Measurements from ENCODE around the gene SNX10.

SNX10 gene

DNA sequence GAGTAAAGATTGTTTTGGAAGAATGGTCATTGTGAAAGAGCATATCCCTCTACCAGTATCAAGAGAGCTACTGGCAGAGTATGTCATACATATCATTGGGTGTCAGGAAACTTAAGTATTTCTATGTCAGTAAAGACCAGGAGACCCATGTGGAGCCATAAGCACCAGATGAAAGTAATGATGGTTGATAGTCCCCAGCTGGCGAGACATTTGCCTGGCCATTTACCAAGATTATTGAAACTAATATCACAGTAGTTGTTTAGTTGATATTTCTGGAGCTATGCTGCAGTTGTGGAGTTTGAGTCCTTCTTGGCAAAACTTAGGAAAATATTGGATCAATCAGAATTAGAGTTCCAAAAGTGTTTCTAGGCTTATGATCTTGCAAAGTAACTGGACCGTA, 114.8 kb downstream of the SNX10 start:
- DNase-seq: no peak

DNA sequence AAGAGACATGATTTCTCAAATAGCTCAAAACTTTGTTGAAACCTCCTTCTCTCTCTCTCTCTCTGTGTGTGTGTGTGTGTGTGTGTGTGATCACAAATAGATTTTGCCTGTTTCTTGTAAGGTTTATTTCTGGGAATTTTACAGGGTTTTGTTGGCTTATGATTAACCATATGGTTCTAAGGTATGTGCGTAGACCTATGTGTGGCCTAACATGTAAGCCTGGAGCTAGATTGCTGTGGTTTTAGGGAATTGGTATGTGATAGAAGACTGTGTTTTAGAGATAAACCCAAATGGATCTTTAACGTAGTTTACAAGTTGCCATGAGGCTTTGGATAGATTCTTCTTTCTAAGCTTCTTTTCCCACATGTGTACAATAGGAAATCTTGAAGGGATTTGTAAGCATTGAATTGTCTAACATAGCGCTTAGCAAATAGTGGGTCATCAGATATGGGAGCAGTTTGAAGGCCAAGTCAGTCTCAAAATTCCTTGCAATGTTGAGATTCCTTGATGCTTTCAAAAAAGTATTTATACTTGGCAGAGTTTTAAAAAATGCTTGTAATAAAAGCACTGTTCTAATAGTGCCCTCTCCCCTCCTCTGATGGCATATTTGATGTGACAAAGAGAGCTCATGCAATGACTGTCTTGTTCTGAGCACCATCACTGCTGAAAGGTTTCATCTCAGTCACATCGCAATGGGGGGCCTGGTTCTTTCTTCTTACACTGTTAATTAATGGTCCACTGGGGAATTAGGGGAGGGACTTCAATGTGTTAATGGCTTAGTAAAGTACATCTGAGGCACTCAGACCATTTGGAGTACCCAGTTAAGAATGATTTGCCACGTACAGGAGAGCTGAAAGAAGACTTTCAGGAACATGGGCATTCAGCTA, 118.2 kb downstream of the SNX10 start:
- DNase-seq: no peak

DNA sequence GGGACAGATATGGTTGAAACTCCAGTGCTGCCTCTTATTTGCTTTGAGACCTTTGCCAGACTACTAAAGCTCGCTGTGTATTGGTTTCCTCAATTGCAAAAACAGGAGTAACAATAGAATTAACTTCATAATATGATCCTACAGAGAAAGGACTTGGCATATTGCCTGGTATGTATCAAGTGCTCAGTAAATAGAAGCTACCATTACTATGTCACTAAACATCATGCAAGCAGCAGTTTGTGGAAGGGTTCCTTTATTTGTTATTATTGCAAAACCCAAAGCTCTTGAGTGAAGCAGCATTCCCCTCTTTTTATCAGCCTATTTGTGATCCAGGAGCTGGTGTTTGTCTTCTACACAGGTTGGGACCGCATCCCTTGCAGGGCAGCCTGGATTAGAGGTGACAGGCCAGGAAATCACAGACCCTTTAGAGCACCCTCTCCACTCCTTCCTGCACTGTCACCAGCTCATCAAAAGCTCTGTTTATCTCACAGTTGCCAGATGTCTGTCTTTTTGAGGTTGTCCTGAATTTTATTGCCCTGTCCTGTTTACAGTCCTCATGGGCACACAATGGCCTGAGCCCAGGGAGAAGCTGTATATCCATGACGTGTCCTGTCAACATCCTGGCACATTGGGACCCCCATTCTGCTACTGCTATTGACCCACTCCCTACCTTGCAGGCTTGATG, 121.5 kb downstream of the SNX10 start:
- DNase-seq: no peak

DNA sequence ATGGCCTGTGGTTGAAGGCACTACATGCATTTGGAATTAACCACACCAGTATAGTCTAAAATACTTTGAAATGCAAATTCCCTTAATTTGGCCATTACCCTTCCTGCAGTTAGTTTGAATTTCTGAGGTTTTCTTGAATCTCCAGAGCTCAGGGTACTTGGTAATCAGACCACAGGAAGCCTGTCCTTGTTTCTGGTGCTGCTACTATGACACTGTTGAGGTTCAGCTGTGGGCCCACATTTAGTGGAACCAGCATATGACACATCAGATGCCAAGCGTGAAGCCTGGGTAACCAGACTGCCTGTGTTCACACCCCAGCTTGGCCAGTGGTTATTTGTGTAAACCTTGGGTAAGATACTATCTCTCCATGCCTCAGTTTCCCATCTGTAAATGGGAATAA, 124.3 kb downstream of the SNX10 start:
- no peak for DNase-seq

DNA sequence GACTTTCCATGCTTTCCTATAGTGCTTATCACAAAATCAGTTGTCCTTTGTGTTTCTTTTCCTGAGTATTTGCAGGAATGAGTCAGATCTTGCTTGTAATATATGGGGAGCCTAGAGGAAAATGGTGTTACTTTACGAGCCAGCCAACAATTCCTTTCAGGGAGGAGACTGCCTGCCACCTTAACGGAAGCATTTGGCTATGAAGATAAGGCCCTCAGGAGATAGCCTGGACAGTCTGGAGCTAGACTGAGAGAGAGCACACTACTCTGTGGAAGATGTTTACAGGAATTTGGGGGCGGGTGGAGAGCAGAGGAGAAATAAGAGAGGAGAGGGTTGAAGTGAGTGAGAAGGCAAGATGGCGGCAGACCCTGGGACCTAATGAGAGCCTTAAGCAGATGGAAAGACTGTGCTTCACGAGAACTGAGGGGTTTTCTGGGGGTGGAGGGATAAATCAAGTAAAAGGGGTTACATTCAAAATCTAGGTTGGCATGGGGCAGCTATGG, 126.3 kb downstream of the SNX10 start:
- DNase-seq: no peak

DNA sequence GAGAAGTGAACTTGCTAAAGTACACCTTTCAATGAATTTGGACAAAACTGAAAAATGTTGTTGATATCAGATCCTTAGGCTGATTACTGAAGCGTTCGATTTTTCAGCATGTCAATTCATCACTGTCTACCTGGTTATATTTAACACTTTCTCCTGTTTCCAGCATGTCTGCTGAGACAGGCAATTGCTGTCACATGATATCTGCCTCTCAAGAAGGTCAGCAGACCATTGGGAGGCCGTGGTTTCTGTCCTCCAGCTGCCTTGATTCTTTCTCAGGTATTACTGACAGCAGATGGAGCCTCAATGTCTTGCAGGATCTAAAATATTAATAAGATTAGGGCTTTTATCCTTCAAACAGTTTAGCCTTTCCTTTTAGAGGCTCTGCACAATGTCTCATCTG, 127.5 kb downstream of the SNX10 start:
- DNase-seq: no peak

DNA sequence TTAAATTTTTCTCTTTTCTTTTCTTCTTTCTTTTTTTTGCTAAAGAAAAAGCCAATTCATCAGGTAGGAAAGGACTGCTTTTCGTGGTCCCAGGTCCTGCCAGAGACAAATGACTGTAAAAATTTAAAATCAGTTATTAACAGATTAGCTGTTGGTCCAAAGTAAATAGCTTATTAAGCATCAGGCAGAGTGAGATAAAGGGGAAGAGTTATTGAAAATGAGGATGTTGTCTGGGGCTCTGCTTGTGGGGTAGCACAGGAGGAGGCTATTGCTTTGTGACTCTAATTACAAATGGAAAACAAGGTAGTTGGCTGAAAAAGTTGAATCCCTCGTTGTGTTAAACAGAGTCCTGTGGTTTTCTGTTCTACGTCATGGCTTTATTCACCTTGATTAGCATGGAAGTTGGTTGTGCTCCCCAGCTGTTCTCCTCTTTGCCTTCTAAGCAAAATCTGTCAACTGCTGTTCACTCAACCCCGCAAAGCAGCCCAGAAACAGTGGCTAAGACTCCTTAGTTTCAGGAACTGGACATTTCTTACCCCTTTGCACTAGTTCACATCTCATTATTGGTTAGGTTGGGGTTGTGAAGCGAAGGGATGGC, 128.9 kb downstream of the SNX10 start:
- no peak for DNase-seq

DNA sequence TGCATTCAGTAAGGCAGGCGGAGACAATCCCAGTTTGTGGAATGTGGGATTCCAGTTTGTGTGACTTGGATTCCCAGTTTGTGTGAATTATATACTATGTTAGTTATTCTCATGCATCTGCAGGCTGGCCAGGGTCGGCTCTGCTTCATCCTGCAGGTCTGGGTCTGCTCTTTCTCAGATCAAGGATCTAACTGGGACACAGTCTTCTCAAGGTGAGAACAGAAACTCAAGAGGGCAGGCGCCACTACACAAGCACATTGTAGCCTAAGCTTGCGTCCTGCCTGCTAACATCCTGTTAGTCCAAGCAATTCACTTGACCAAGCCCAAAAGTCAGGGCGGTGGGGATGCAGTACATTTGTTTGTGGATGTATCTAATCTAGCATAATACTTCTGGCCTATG, 131.1 kb downstream of the SNX10 start:
- no peak for DNase-seq

DNA sequence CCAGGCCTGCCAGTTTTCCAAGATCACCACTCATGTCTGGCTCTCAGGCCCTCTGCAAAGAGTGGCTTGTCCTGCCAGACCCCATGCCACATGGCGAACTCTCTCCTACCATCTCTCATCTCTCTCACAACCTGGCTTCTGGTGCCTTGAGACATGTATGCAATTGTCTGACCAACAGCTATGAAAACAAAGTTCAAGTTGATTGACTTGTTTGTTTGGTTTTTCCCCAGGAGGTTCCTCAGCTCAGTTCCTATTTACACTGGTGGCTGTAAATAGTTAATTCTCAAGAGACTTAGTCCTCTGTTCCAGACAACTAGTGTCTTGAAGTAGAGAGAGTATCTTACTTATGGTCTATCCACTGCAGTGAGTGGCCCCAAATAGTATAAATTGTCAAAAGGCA, 131.8 kb downstream of the SNX10 start:
- no peak for DNase-seq
